Panc1 (cell line): ENCODE results near the gene NSRP1. TPM values are rescaled to one million over a fixed set of nuclear protein-coding genes. Genes with fewer than 3 reads are reported as not detected.

Experiments
- ATAC-seq: fragments of 200-7000 bp; cut with Tn5 transposase; 2 replicates; pipeline ENCODE4 v1.9.1; 2020; ENCODE audit warnings: mild to moderate bottlenecking, moderate library complexity
- BruUV-seq: library from RNA; stranded (reverse); fragments of 400-500 nt; replicated peaks from 2 replicates; lab custom pipeline; 2021; lab: Mats Ljungman, UMichigan
- CTCF ChIA-PET: fragments of 300-600 bp; sonication (Branson Sonifier 250); formaldehyde crosslinking; loops from one replicate; lab custom pipeline; 2022; ENCODE audit warnings: antibody characterized with exemption; lab: Charles Lee
- POLR2A ChIA-PET: fragments of 300-600 bp; sonication (Branson Sonifier 250); formaldehyde crosslinking; loops from one replicate; lab custom pipeline; 2022; ENCODE audit warnings: antibody characterized with exemption; lab: Charles Lee
- DNase-seq: peaks from one replicate; pipeline ENCODE4 v3.0.0-alpha.2; 2010; ENCODE audit warnings: low read depth, low spot score
- H3K27ac ChIP-seq: 2 replicates; pipeline ENCODE4 v1.5.1; 2011; ENCODE audit warnings: mild to moderate bottlenecking, low read length, inconsistent platforms
- H3K27me3 ChIP-seq: fragments of 200-500 bp; sonication (Bioruptor generic); 2 replicates; pipeline ENCODE4 v1.6.0; 2014; ENCODE audit warnings: low read length, inconsistent platforms; ENCODE audit not compliant: control insufficient read depth, insufficient read depth
- H3K36me3 ChIP-seq: fragments of 200-500 bp; sonication (Bioruptor generic); 2 replicates; pipeline ENCODE4 v1.5.1; 2014; ENCODE audit warnings: inconsistent platforms, mild to moderate bottlenecking, low read length, moderate library complexity; ENCODE audit not compliant: control insufficient read depth, insufficient read depth
- H3K4me1 ChIP-seq: 2 replicates; pipeline ENCODE4 v1.5.1; 2011; ENCODE audit warnings: inconsistent platforms, mild to moderate bottlenecking, low read length, moderate library complexity; ENCODE audit not compliant: control insufficient read depth, insufficient read depth
- H3K4me3 ChIP-seq, 2 experiments: 2 replicates each; pipeline ENCODE4 v1.5.1; 2011 to 2012; ENCODE audit warnings: low read depth in 2 of 2, low read length in 2 of 2, mild to moderate bottlenecking in 2 of 2, inconsistent platforms in 1 of 2, moderate library complexity in 1 of 2
- H3K9me3 ChIP-seq: fragments of 200-500 bp; sonication (Bioruptor generic); 2 replicates; pipeline ENCODE4 v1.5.1; 2014; ENCODE audit warnings: low read depth, mild to moderate bottlenecking, inconsistent platforms, low read length, moderate library complexity; ENCODE audit not compliant: control insufficient read depth, insufficient read depth
- POLR2AphosphoS5 ChIP-seq: IDR thresholded peaks from 2 replicates; pipeline ENCODE4 v1.6.1; 2012; ENCODE audit warnings: mild to moderate bottlenecking, low read depth, low read length, moderate library complexity
- SIN3A ChIP-seq: IDR thresholded peaks from 2 replicates; pipeline ENCODE4 v1.6.1; 2012; ENCODE audit warnings: low read depth, mild to moderate bottlenecking, low read length, moderate library complexity, borderline replicate concordance; ENCODE audit not compliant: insufficient read depth
- TCF7L2 ChIP-seq: IDR thresholded peaks from 2 replicates; pipeline ENCODE4 v1.6.1; 2011; ENCODE audit warnings: mild to moderate bottlenecking, low read depth, low read length, inconsistent platforms
- in situ Hi-C: cut with HindIII; loops from 2 replicates; pipeline ENCODE4 v1.10.0; 2016; ENCODE audit warnings: low sequenced_read_pairs, low pct_unique_long_range_greater_than_20kb
- intact Hi-C: fragments of 100-400 bp; cut with micrococcal nuclease; formaldehyde crosslinking; loops from one replicate; pipeline ENCODE4 v1.10.0; 2022; ENCODE audit not compliant: unreplicated experiment
- total RNA-seq: library from RNA; stranded (reverse); gene quantifications from one replicate; pipeline ENCODE4 v1.2.1, GENCODE V29; 2021; ENCODE audit not compliant: unreplicated experiment
- TF ChIP-seq, protein P1 (sequence below): fragments of 450-650 bp; IDR thresholded peaks from 2 replicates; pipeline ENCODE4 v1.5.1; 2017; ENCODE audit warnings: mild to moderate bottlenecking
- TF ChIP-seq, protein P2 (sequence below), 2 experiments: IDR thresholded peaks; 2 replicates each; pipeline ENCODE4 v1.6.1; 2011 to 2012; ENCODE audit warnings: low read depth in 2 of 2, control low read depth in 1 of 2, low read length in 1 of 2, mild to moderate bottlenecking in 1 of 2, moderate library complexity in 1 of 2; ENCODE audit not compliant: insufficient read depth in 1 of 2

The NSRP1 gene
- total RNA-seq, 1 experiment from 2014 or later = 30.5 TPM

DNA sequence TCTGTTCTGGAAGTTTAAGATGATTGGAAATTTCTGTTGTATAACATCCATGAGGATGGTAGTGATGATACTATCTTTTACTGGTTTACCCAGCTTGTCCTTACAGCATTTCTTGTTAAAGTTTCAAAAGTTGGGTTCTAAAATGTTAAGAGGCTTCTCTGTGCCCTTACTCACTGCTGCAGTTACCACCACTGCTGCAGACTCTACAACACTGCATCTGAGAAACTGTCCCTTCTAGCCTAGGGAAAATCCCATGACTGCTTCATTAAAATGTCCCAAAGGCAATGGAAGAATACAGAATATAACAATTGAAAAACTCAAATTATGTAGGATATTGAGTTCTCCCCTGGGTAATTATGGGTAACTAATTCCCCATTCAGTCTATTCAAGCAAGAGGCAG, 3.8 kb upstream of the NSRP1 start:
- Histone ChIP-seq H3K4me3 (no peak overlapping the region), H3K4me1 (peaks cover 14% of the 10 kb centered on the region), H3K27ac (peak overlapping the region; percentile 73), H3K27me3 (no peaks in the 10 kb centered on the region), H3K36me3 (no peaks in the 10 kb centered on the region; the same call in 1 of the 2 replicates), H3K9me3 (no peaks in the 10 kb centered on the region)
- in situ Hi-C loops (no loop called here), intact Hi-C loops (no loop called here)
- no TSS peak for BruUV-seq
- ChIA-PET CTCF (interaction anchor here (0.5 to 1.1 kb wide), 3 partner anchors 8 to 157 kb away, joined by 3 read pairs; no protein-coding TSS in a partner anchor), POLR2A (interaction anchor here (0.6 to 1.4 kb wide), 3 partner anchors 8 to 51 kb away, joined by 3 to 5 read pairs (median 5); no protein-coding TSS in a partner anchor)
- ATAC-seq (no peak), DNase-seq (no peak)
- TF ChIP-seq TCF7L2 = 0 out of 2 replicates have a peak, but pooled peaks have one; percentile 12
- TF ChIP-seq, protein P1, sequence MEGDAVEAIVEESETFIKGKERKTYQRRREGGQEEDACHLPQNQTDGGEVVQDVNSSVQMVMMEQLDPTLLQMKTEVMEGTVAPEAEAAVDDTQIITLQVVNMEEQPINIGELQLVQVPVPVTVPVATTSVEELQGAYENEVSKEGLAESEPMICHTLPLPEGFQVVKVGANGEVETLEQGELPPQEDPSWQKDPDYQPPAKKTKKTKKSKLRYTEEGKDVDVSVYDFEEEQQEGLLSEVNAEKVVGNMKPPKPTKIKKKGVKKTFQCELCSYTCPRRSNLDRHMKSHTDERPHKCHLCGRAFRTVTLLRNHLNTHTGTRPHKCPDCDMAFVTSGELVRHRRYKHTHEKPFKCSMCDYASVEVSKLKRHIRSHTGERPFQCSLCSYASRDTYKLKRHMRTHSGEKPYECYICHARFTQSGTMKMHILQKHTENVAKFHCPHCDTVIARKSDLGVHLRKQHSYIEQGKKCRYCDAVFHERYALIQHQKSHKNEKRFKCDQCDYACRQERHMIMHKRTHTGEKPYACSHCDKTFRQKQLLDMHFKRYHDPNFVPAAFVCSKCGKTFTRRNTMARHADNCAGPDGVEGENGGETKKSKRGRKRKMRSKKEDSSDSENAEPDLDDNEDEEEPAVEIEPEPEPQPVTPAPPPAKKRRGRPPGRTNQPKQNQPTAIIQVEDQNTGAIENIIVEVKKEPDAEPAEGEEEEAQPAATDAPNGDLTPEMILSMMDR = no peak

DNA sequence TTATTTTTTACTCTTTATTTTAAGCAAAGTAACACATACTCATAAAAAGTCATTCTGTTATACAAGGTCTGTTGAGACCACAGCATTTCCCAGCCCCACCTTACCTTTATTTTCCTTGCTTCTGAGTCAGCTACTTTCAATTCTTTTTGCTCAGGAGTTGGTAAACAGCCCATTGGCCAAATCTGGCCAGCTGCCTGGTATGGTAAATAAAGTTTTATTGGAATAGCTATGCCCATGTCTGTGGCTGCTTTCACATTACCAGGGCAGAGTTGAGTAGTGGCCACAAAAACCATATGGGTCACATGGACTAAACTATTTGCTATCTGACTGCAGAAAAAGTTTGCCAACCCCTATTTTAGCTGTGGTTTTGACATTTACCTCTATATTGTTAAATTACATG, 3.4 kb upstream of the NSRP1 start:
- H3K36me3 ChIP-seq = peaks cover 2% of the 10 kb centered on the region
- no peaks in the 10 kb centered on the region for H3K27me3 ChIP-seq
- peak overlapping the region; percentile 73 for H3K27ac ChIP-seq
- TF ChIP-seq POLR2AphosphoS5 = peak; percentile 49; the same call in 1 of the 2 replicates
- no peak for TF ChIP-seq TCF7L2
- ATAC-seq (peak; percentile 62), DNase-seq (no peak)
- BruUV-seq = no TSS peak
- H3K4me1 ChIP-seq = peaks cover 19% of the 10 kb centered on the region
- ChIA-PET CTCF (interaction anchor here (0.5 to 1.1 kb wide), 3 partner anchors 8 to 157 kb away, joined by 3 read pairs; no protein-coding TSS in a partner anchor), POLR2A (interaction anchor here (1.4 kb wide), 1 partner anchor 8 kb away, joined by 5 read pairs; no protein-coding TSS in a partner anchor)
- no peaks in the 10 kb centered on the region for H3K9me3 ChIP-seq
- in situ Hi-C loops (no loop called here), intact Hi-C loops (no loop called here)
- no peak overlapping the region for H3K4me3 ChIP-seq

DNA sequence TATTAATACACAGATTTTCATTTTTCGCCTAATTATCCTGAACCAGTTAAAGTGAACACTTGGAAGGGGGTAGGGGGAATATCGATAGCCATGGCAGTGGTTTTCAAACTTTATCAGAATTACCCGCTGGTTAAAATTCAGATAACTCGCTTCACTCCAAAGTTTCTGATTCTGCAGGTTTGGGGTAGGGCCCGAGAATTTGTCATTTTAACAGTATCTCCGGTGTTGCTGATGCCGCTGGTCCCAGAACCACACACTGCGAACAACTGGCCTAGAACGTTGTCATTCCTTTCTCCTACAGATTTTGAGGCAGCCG, 313 bp upstream of the NSRP1 start:
- DNase-seq (no peak), ATAC-seq (peak; percentile 35)
- Histone ChIP-seq H3K27me3 (no peaks in the 10 kb centered on the region), H3K36me3 (peaks cover 16% of the 10 kb centered on the region), H3K9me3 (no peaks in the 10 kb centered on the region), H3K4me3 (peak overlapping the region; percentile 79 to 99), H3K27ac (peak overlapping the region; percentile 99), H3K4me1 (peaks cover 24% of the 10 kb centered on the region)
- ChIA-PET POLR2A (no interaction called here), CTCF (no interaction called here)
- intact Hi-C loops (no loop called here), in situ Hi-C loops (no loop called here)
- TSS peak; percentile 99 for BruUV-seq
- TF ChIP-seq, protein P1 = no peak
- TF ChIP-seq SIN3A (no peak), POLR2AphosphoS5 (no peak)
- TF ChIP-seq, protein P2, sequence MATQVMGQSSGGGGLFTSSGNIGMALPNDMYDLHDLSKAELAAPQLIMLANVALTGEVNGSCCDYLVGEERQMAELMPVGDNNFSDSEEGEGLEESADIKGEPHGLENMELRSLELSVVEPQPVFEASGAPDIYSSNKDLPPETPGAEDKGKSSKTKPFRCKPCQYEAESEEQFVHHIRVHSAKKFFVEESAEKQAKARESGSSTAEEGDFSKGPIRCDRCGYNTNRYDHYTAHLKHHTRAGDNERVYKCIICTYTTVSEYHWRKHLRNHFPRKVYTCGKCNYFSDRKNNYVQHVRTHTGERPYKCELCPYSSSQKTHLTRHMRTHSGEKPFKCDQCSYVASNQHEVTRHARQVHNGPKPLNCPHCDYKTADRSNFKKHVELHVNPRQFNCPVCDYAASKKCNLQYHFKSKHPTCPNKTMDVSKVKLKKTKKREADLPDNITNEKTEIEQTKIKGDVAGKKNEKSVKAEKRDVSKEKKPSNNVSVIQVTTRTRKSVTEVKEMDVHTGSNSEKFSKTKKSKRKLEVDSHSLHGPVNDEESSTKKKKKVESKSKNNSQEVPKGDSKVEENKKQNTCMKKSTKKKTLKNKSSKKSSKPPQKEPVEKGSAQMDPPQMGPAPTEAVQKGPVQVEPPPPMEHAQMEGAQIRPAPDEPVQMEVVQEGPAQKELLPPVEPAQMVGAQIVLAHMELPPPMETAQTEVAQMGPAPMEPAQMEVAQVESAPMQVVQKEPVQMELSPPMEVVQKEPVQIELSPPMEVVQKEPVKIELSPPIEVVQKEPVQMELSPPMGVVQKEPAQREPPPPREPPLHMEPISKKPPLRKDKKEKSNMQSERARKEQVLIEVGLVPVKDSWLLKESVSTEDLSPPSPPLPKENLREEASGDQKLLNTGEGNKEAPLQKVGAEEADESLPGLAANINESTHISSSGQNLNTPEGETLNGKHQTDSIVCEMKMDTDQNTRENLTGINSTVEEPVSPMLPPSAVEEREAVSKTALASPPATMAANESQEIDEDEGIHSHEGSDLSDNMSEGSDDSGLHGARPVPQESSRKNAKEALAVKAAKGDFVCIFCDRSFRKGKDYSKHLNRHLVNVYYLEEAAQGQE (IDR thresholded peaks at IDR 0.05; ENCODE audit: insufficient read depth in 1 of 2, low read depth in 2 of 2, low read length in 1 of 2) = 0 out of 4 replicates have a peak, but pooled peaks of 1 of the 2 experiments have one; percentile 0
